ENCODE measurements around the gene TP73. TPM values are rescaled to one million over a fixed set of nuclear protein-coding genes. Genes with fewer than 3 reads are reported as not detected.

Gene TP73
- total RNA-seq, 1 experiment from 2014 or later, result 2.5 TPM

GRCh38 chr1:3672231-3672970, 20.1 kb downstream of the TP73 start:
- DNase-seq (ENCODE audit: low read depth), result no peak

DNA sequence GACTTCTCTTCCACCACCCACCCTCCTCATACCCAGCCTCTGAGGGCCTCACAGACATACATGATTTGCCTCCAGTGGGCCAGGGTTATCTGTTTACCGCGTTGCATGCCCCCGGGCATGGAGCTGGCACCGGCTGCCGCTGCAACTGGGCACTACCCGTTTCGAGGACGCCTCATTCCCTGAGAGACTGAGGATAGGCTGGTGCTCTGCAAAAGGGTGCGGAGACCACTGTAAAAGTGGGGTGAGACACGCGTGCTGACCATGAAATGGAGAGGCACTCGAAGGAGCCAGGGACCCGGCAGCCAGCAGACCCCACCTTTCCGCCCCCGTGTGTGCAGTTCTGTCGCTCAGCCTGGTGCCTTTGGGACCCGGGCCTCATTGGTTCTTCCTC, 20.6 kb downstream of the TP73 start:
- DNase-seq (ENCODE audit: low read depth), result no peak

- DNase-seq (ENCODE audit: low read depth), result no peak
These were observed 21.2 kb downstream of the TP73 start for GRCh38 chr1:3673381-3674099.

DNA sequence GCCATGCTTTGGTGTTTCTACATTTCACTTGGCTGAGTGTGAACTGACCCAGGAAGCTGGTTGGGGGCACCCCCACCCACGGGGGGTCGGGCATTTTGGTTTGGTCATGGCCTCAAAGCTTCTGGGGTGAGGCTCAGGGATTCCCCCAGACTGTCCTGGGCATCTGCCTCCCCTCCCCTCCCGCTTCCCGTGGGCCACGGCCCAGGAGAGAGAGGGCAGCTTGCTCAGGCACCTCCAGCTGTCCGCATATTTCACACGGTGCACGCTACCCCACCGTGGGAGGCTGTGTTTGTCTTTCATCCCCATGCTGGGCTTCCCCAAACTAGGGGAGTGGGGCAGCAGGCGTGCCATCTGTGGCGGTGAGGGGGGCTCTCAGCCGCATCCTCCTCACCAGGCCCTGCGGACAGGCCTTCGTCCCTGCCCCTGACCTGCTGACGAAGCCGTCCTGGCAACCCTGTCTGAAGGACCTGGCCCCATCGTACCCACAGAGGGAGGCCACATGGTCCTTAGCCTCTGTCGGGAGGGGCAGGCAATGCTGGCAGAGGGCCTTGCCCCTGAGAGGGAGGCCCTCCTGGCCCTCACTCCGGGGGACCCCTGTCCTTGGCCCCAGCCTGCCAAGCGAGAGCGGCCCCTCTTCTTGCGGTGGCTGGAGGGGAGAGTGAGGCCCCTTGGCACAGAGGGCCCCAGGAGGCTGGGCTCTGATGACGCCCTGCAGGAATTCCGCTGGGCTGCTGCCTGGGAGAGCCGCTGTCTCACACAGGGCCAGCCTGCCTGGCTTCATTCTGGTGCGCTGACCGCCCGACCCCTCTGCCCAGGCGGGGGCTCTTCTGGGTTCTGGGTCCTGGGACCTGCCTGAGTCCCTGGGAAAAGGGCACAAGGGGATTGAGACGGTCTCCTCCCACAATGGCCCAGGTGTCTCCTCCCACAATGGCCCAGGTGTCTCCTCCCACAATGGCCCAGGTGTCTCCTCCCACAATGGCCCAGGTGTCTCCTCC, 22.1 kb downstream of the TP73 start:
- no peak for DNase-seq (ENCODE audit: low read depth)

- no peak for DNase-seq (ENCODE audit: low read depth)
These were observed 23.1 kb downstream of the TP73 start for GRCh38 chr1:3675436-3675835.

GRCh38 chr1:3676581-3677470, 24.5 kb downstream of the TP73 start:
- DNase-seq (ENCODE audit: low read depth), result no peak

DNA sequence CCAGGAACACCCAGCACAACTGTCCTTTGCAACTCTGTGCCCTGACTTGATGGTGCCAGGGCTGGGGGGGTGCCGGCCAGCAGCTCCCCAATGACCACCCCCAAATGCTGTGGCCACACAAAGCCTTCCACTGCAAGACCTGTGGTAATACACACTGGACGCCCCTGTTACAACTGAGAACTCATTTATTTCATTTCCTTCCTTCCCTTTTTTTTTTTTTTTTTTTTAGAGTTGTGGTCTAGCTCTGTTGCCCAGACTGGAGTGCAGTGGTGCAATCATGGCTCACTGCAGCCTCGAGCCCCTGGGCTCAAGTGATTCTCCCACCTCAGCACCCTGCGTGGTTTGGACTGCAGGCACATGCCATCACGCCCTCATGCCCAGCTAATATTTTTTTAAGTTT, 25.2 kb downstream of the TP73 start:
- no peak for DNase-seq (ENCODE audit: low read depth)

DNA sequence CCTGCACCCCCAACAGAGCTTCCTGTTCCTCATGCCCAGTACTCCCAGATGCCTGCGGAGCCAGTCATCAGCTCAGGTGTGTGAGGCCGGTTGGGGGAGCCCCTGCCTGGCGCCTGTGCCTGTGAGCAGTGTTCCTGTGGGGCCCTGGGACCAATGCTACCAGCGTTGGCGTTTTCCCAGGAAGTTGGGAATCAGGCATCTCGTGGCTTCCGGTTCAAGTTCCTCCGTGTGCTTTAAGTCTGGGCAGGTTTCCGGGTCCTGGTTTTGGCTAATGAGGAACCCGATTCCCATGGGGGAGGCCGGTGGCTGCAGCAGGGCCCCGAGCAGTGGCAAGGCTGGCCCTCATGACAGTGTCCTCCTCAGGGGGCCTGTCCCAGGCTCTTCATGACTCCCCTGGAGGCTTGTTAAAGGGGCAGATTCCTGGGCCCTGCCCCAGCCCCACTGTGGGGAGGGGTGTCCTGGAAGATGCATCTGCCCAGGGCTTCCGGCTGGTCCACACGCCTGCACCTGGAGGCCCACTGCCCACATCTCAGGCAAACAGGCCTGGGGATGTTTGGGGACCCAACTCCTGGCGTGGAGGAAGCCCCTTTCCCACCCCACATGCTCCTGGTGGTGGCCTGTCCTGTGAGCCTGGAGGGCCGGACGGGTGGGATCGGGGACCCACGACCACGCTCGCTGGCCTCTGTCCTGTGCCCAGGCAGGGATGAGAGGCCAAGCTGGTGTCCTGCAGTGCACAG, 26.2 kb downstream of the TP73 start:
- peak; percentile 42 for DNase-seq (ENCODE audit: low read depth)

GRCh38 chr1:3679098-3679555, 26.8 kb downstream of the TP73 start:
- no peak for DNase-seq (ENCODE audit: low read depth)

DNA sequence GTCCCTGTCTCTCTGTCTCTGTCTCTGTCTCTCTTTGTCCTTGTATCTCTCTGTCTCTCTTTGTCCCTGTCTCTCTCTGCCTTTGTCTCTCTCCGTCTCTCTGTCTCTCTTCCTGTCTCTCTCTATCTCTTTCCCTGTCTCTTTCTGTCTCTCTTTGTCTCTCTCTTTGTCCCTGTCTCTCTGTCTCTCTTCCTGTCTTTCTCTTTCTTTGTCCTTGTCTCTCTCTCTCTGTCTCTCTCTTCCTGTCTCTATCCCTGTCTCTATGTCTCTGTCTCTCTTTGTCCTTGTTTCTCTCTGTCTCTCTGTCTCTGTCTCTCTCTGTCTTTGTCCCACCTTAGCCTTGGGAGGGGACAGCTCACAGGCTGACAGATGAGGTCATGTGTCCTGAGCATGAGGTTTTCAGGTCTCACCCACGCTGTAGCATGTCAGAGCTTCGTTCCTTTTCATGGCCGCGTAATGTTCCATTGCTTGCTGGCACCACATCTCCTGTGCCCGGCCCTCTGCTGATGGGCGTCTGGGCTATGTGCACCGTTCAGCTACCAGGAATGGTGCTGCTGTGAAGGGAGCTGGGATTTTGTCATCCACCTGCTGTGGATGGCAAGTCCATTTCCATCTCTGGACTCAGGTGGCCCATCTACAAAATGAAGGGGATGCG, 27.6 kb downstream of the TP73 start:
- no peak for DNase-seq (ENCODE audit: low read depth)

DNA sequence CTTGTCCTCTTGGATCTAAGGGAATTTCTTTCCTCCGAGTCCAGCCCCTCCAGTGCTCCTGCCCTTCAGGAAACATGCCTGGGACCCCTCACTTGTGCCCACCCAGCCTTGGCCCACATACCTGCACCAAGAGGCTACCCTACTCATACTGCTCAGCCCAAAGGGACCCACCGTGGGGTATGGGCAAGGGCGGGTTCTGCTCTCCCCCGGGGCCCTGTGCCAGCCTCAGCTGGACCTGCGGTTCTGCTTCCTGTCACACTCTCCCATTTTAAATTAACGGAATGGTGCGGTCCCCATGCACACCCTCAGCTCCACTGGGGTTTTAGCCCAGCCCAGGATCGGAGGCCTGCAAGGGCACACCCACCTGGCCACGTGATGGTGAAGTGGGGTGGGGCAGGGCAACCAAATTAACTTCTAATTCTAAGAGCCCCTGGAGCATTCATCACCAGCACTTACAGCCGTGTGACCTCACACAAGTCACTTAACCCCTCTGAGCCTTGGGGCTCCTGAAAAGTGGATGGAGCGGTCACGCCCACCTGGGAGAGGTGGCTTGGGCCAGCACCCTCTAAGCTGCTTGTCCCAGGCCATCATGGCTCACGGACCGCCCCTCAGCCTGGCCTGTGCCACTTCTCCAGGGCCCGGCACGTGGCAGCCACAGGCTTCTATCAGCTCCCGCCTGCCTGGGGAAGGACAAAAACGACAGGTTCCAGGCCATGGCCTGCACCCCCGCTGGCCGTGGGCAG, 28.3 kb downstream of the TP73 start:
- no peak for DNase-seq (ENCODE audit: low read depth)

DNA sequence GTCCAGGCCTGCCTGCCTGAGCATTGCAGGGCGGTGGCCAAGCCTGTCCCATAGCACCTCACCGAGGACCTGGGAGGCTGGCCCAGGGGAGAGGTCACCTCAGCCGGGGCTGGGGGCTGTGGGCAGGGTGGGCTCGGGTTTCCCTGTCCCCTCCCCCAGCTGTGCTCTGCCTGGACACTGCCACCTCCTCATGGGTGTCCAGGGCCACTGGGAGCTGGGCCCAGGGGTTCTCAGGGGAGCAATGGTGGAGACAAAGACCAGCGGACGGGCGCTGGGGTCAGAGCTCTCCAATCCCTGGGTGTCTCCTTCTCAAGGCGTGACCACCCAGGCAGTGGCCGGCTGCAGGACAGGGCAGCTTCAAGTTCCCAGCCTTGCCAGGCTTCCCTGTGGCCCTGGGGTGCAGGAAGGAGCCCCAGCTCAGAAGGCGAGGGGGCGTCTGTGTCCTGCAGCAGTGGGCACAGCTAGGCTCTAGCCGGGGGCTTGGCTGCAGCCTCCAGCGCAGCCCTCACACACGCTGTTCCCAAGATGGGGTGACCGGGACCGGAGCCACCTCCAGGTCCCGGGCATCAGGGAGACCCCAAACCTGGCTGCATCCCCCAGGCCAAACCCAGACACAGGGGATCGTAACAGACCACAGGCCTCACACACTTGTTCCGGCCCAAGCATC, 29.0 kb downstream of the TP73 start:
- no peak for DNase-seq (ENCODE audit: low read depth)

- no peak for DNase-seq (ENCODE audit: low read depth)
These were observed 29.8 kb downstream of the TP73 start for GRCh38 chr1:3681898-3682806.

GRCh38 chr1:3683197-3683596, 30.9 kb downstream of the TP73 start:
- no peak for DNase-seq (ENCODE audit: low read depth)

DNA sequence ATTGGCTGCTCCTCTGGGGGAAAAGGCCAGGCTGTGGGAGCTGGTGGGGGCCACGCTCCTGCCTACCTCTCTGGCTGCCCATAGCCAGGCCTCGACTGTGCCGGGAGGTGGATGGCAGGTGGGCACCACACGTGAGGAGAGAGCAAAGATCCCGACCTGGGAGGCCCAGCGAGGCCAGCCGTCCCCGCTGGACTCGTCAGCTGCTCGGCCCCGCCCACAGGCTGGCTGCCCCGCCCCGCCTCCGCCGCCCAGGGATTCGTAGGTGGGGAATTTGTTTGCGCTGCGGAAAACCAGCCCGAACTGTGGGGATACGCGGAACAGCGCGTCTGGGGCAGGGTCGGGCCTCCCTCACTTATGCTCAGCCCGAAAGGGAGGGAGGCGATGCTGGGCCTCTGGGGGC, 31.7 kb downstream of the TP73 start:
- DNase-seq (ENCODE audit: low read depth), result peak; percentile 67

GRCh38 chr1:3685222-3685621, 32.9 kb downstream of the TP73 start:
- no peak for DNase-seq (ENCODE audit: low read depth)

DNA sequence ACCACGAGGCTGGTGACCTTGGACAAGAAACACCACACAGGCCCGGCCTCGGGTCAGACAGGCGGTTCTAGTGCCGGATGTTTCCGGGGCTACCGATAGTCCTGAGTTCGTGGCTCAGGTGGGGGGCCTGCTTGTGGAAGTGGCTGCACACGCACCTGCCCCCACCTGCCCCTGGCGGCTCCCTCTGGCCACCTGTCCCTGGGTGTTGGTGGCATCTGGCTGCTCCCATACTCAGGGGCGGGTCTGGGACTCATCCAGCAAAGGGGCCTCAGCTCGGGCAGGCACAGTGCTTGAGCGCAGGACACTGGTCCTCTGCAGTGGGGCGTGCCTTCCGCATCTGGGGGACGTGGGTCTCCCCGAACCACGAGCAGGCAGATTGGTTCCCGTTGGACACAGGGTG, 33.6 kb downstream of the TP73 start:
- no peak for DNase-seq (ENCODE audit: low read depth)

GRCh38 chr1:3687504-3687903, 35.2 kb downstream of the TP73 start:
- DNase-seq (ENCODE audit: low read depth), result no peak

All from Daoy (cell line).